ENCODE data around the gene SH2D5. TPM values are rescaled to one million over a fixed set of nuclear protein-coding genes. Genes with fewer than 3 reads are reported as not detected.
A peak's percentile ranks its signal among the peaks of the same experiment; 100 is the strongest.

SH2D5 gene
- total RNA-seq, 1 experiment from 2014 or later: 8.3 TPM

DNA sequence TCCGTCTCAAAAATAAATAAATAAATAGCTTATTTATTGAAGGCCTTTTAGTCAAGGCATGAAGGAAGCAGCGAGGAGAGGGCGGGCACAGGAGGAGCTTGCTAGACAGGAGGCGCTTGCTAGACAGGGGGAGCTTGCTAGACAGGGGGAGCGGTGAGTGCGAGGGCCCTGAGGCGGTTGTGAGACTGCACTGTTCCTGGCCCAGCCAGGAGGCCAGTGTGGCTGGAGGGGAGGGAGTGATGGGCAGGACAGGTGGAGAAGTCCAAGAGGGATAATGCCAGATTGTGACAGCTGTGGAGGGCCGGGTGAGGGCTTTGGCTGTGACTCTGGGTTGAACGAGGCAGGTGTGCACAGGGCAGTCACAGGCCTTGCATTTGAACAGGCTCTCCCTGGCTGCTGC, 32.9 kb downstream of the SH2D5 start:
- Histone ChIP-seq H3K27me3 (ENCODE audit: control insufficient read depth, insufficient read depth, low read length) (no peaks in the 10 kb centered on the region; the same call in 1 of the 2 replicates), H3K4me3 (ENCODE audit: insufficient read depth, low read depth, low read length) (no peak overlapping the region), H3K36me3 (replicated peaks; ENCODE audit: control insufficient read depth, insufficient read depth, low read length) (no peaks in the 10 kb centered on the region)
- DNase-seq: no peak

DNA sequence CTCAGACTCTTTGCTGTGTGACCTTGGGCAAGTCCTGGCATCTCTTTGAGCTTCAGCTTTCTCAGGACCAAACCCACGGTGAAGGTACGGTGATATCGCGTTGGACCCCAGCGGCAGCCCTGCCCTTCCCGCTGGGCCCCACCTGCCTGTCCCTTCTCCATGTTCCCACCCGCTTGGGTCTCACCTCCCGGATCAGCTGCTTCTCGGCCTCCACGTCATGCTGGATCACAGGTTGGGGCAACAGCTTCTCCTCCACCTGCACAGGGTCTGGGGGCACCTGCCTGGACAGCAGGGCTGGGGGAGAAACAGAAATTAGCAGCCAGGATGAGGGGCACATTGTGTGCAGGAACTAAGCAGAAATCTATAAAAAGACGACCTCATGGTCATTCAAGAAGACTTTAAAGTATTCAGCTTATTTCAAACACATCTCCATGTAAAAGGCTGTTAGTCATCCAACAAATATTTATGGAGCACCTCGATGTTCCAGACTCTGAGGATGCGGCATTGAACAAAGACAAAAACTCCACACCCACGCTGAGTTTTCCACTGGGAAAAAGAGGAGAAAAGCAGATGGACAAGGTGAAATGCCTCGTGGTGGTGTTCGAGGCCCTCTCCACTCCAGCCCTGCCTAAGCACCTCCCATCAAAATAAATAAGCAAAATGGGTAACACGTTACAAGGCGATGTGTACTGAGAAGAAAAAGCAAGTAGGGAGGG, 34.1 kb downstream of the SH2D5 start:
- H3K4me3 ChIP-seq (ENCODE audit: insufficient read depth, low read depth, low read length): no peak overlapping the region
- H3K27me3 ChIP-seq (ENCODE audit: control insufficient read depth, insufficient read depth, low read length): no peaks in the 10 kb centered on the region; the same call in 1 of the 2 replicates
- no peak for DNase-seq
- H3K36me3 ChIP-seq (replicated peaks; ENCODE audit: control insufficient read depth, insufficient read depth, low read length): no peaks in the 10 kb centered on the region; the same call in 1 of the 2 replicates

DNA sequence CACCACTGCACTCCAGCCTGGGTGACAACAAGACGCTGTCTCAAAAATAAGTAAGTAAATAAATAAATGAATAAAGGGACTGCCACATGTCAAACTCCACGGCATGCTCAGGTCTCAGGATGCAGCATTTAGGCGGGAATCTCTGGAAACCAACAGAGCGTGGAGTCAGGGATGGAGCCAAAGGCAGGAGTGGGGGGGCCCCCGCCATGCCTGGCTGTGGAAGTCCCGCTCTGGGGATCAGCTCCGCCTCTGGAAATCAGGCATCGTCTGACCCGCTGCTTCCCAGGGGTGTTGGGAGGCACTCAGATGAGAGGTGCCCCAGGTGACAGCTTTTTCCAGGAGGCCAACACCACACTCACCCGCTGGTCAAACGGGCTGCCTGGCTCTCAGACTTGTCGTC, 34.9 kb downstream of the SH2D5 start:
- Histone ChIP-seq H3K27me3 (ENCODE audit: control insufficient read depth, insufficient read depth, low read length) (no peaks in the 10 kb centered on the region; the same call in 1 of the 2 replicates), H3K36me3 (replicated peaks; ENCODE audit: control insufficient read depth, insufficient read depth, low read length) (no peaks in the 10 kb centered on the region; the same call in 1 of the 2 replicates), H3K4me3 (ENCODE audit: insufficient read depth, low read depth, low read length) (no peak overlapping the region)
- DNase-seq: no peak

DNA sequence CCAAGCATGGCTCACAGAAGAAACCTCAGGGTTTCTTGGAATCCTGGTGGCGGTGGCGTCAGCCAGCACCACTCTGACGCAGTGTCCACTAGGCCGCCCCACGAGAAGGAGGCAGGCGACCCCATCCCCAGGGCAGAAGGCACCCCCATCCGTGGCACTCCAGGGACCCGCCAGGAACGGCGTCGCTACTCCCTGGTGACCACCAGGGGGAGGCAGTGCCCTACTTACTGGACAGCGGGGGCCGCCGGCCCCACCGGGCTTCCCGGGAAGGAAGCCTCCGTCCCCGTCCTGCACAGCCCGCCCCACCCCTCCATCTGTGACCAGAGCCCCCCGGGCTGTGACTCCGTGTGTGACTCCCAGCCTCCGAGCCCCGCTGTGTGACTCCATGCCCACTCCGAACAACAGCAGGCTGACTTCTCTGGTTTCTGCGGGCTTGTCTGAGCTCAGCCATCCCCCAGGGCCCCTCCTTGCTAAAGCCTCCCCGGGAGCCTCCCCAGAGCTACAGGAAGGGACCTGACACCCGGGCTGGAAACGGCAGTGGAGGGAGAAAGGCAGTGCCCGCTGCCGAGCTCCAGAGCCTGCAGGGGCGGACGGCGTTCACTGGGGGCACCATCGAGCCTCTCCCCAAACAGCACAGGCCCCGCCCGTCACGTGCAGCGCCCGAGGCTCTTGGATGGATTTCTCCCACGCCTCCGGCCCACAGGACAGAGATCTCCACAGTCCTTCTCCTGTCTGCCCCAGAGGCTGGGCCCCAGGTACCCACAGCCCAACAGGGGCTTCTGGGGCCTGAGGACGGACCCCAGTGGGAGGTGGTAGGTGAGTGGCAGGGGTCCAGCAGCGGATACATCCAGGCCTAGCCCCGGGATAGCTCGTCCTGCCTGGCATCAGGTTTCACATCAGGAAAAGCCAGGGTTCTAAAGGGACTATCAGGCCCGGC, 35.8 kb downstream of the SH2D5 start:
- H3K27me3 ChIP-seq (ENCODE audit: control insufficient read depth, insufficient read depth, low read length): no peaks in the 10 kb centered on the region; the same call in 1 of the 2 replicates
- peak overlapping the region; percentile 62 for H3K4me3 ChIP-seq (ENCODE audit: insufficient read depth, low read depth, low read length)
- H3K36me3 ChIP-seq (replicated peaks; ENCODE audit: control insufficient read depth, insufficient read depth, low read length): no peaks in the 10 kb centered on the region; the same call in 1 of the 2 replicates
- peak; percentile 97 for DNase-seq

DNA sequence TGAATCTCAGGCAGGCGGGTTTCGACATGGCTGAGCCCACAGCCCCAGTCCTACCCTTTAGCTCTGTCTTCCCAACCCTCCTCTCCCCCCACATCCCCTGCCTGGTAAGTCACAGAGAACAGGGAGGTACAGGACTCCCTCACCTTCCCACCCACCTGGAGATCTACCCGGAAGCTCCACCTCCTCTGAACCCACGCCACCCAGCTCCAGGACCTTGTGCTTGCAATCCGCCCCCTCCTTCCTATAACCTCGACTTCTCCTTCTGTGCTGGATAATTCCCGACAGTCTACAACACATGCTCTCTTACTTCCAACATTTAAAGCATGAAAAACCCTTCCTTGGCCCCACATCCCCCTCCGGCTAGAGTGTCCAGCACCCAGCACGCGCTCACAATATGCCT, 37.0 kb downstream of the SH2D5 start:
- H3K36me3 ChIP-seq (replicated peaks; ENCODE audit: control insufficient read depth, insufficient read depth, low read length): no peaks in the 10 kb centered on the region; the same call in 1 of the 2 replicates
- no peak overlapping the region for H3K4me3 ChIP-seq (ENCODE audit: insufficient read depth, low read depth, low read length)
- no peak for DNase-seq
- H3K27me3 ChIP-seq (ENCODE audit: control insufficient read depth, insufficient read depth, low read length): no peaks in the 10 kb centered on the region; the same call in 1 of the 2 replicates

DNA sequence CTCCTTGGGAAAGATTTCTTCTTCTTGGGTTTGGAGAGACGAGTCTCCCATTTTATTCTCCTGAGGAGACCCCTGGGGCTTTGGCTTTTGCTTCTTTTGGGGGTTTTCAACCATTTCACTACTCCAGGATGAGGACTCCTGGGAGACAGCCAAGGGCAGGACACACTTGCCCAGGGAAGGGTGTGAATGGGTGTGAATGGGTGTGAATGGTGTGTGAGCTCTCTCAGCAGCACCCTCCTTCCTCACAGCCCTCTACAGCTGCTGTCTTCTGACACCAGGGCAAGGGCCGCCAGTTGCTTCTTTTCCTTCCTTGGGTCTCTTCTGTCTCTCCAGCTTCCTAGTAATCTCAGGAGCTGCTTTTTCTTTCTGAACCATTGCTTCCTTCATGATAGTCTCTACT, 38.9 kb downstream of the SH2D5 start:
- Histone ChIP-seq H3K36me3 (replicated peaks; ENCODE audit: control insufficient read depth, insufficient read depth, low read length) (peaks cover 2% of the 10 kb centered on the region), H3K27me3 (ENCODE audit: control insufficient read depth, insufficient read depth, low read length) (no peaks in the 10 kb centered on the region; the same call in 1 of the 2 replicates), H3K4me3 (ENCODE audit: insufficient read depth, low read depth, low read length) (no peak overlapping the region)
- DNase-seq: no peak

DNA sequence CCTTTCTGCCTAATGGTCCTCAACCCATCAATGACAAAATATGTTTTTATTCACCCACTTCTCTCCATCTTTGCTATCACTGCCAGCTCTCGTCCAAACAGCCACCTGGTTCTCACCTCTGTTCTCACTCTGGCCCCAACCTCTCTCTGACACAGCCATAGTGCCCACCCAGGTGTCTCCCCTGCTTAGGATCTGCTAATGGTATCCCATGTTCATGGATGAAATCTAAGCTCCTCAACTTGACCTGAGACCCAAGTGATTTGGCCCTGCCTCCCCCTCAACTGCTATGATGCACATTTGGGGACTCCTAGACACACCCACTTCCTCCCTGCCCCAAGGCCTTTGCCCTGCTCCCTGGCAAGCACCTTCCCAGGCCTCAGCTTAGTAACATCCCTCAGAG, 40.6 kb downstream of the SH2D5 start:
- DNase-seq: peak; percentile 13
- Histone ChIP-seq H3K27me3 (ENCODE audit: control insufficient read depth, insufficient read depth, low read length) (no peaks in the 10 kb centered on the region; the same call in 1 of the 2 replicates), H3K4me3 (ENCODE audit: insufficient read depth, low read depth, low read length) (no peak overlapping the region), H3K36me3 (replicated peaks; ENCODE audit: control insufficient read depth, insufficient read depth, low read length) (peaks cover 2% of the 10 kb centered on the region)

DNA sequence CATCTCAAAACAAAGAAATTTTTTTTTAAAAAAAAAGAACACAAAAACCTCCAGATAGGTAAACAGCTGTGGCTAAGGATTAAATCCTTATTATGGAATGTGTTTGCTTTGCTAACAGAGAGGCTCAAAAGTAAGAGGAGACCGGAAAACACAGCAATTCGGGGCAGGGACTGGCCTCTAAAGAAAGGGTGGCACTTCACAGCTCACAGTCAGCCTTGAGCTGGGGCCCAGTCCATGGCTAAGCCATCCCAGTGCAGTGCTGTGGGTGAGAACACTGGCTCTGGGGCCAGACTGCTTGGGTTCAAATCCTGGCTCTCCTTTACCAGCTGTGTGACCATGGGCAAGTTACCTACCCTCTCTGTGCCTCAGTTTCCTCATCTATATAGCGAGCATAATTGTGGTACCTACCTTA, 42.9 kb downstream of the SH2D5 start:
- DNase-seq: no peak
- peaks cover 2% of the 10 kb centered on the region for H3K36me3 ChIP-seq (replicated peaks; ENCODE audit: control insufficient read depth, insufficient read depth, low read length)
- no peaks in the 10 kb centered on the region; the same call in 1 of the 2 replicates for H3K27me3 ChIP-seq (ENCODE audit: control insufficient read depth, insufficient read depth, low read length)
- no peak overlapping the region for H3K4me3 ChIP-seq (ENCODE audit: insufficient read depth, low read depth, low read length)

DNA sequence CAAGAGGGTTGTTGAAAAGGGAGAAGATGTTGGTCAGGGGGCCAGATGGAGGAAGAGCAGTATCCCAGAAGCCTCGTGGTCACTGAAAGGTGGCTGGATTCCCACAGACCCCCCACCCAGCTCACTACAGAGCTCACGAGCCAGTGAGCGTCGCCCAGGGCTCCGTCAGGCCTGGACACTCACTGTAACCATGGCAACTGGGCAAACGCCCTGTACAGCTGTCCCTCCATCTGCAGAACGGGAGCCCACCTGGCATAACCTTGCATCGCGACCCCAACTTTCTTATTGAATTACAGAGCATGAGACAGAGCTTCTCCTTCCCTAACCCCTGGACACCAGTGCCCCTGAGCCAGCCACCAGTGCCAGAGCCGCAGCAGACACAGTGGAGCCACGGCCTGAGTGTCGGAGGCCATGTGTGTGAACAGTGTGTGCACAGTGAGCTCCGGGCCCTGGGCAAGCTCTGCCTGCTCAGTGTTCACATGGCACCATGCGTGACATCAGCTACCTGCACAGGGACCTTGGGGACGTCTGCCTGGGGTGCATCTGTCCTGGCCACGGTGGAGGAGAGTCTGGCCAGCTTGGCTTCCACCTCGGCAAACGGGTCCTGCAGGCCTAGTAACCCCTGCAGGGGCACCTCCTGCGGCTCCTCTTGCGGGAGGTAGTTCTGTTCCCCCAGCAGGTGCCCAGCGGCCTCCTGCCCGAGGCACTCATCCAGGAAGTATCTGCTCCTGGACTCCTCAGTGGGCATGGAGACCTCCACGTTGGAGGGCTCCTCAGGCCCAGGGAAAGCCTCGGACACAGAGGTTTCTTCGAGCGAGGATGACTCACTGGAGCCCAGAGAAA, 45.4 kb downstream of the SH2D5 start:
- Histone ChIP-seq H3K36me3 (replicated peaks; ENCODE audit: control insufficient read depth, insufficient read depth, low read length) (peaks cover 2% of the 10 kb centered on the region), H3K4me3 (ENCODE audit: insufficient read depth, low read depth, low read length) (no peak overlapping the region), H3K27me3 (ENCODE audit: control insufficient read depth, insufficient read depth, low read length) (no peaks in the 10 kb centered on the region)
- DNase-seq: peak; percentile 28

DNA sequence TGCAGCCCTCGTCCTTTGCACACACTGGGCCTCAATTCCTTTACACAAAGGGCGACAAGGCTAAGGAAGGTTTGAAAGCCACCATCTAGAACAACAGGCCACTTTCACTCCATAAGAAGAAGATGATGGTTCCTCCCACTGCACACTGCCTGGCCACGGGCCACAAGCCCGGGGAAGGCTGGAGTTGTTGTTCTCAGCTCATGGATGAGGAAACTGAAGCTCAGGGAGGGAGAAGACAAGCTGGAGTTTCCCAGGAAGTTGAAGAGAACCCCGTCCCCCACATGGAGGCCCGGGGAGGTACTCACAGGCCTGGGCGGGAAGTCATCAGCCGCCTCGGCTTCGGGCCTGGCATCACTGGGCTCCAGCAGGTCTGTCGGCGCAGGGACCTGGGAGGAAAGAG, 46.8 kb downstream of the SH2D5 start:
- Histone ChIP-seq H3K27me3 (ENCODE audit: control insufficient read depth, insufficient read depth, low read length) (no peaks in the 10 kb centered on the region), H3K4me3 (ENCODE audit: insufficient read depth, low read depth, low read length) (no peak overlapping the region), H3K36me3 (replicated peaks; ENCODE audit: control insufficient read depth, insufficient read depth, low read length) (peaks cover 3% of the 10 kb centered on the region)
- DNase-seq: peak; percentile 48

DNA sequence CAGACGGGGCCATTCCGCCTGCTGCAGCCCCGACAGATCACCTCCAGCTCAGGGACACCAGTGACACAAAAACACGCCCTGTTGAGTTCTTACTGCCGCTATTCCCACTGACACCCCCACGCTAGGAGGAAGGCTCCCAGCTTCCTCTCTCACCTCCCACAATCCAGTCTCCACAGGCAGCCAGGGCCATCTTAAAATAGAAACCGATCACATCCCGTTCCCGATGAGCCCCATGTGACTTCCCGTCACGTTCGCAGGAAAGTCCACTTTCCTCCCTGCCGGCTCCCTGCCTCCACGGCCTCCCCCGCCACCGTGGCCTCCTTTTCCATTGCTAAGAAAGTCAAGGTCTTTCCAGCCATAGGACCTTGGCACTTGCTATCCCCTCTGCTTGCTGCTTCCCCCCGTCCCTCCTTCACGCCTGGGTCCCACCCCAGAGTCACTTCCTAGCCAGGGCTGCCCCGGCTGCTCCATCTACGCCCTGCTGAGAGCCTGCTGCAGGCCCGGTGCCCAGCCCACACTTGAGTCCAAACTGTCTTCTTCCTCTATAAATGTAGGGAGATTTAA, 47.3 kb downstream of the SH2D5 start:
- Histone ChIP-seq H3K4me3 (ENCODE audit: insufficient read depth, low read depth, low read length) (no peak overlapping the region), H3K27me3 (ENCODE audit: control insufficient read depth, insufficient read depth, low read length) (no peaks in the 10 kb centered on the region), H3K36me3 (replicated peaks; ENCODE audit: control insufficient read depth, insufficient read depth, low read length) (peaks cover 3% of the 10 kb centered on the region)
- peak; percentile 41 for DNase-seq

DNA sequence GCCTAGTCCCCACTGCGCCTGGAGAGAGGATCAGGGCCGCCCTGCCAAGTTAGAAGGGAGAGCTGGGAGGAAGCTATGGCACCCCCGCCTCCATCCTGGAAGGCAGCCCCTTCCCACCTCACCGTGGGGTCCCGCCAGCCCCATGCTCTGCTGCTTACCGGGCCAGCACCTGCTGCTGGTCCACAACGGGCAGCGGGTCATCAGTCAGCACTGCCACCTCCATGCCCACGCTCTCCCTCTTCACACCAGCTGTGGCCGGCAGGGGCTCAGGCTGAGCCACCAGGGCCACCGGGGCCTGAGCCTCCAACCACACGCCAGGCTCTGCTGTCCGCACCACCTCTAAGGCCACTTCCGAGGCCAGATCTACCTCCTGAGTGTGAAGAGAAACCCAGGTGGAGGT, 47.9 kb downstream of the SH2D5 start:
- Histone ChIP-seq H3K4me3 (ENCODE audit: insufficient read depth, low read depth, low read length) (no peak overlapping the region), H3K36me3 (replicated peaks; ENCODE audit: control insufficient read depth, insufficient read depth, low read length) (peaks cover 2% of the 10 kb centered on the region), H3K27me3 (ENCODE audit: control insufficient read depth, insufficient read depth, low read length) (no peaks in the 10 kb centered on the region)
- no peak for DNase-seq

DNA sequence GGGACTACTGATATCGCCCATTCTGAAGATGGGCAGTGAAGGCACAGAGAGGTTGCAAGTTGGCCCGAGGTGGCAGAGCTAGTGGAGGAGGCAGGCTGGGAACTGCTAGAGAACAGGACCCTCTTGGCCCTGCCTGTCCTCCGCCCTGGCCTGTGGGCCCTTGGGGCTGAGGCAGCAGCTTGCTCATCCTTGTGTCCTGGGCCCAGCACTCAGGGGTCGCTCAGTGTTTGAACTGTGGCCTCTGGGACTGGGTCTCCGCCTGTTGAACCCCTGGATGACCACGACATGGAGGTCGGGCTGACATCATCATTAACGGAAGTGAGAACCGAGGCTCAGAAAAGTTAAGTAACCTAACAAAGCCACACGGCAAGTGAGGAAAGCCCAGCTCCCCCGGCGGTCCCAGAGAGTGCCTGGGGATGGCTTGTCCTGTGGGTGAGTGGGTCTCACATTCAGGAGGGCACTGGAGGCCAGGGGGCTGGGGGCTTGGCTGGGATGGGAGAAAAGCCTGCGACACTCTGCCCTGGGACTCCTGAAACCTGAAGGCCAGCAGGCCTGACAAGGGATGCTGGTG, 48.4 kb downstream of the SH2D5 start:
- Histone ChIP-seq H3K27me3 (ENCODE audit: control insufficient read depth, insufficient read depth, low read length) (no peaks in the 10 kb centered on the region), H3K36me3 (replicated peaks; ENCODE audit: control insufficient read depth, insufficient read depth, low read length) (peaks cover 1% of the 10 kb centered on the region), H3K4me3 (ENCODE audit: insufficient read depth, low read depth, low read length) (no peak overlapping the region)
- DNase-seq: no peak
